HCT116 (cell line): Measurements from ENCODE around the gene PLG. TPM values are rescaled to one million over a fixed set of nuclear protein-coding genes. Genes with fewer than 3 reads are reported as not detected.

ENCODE experiments used
- ATAC-seq: fragments of 200-7000 bp; cut with Tn5 transposase; 2 replicates; pipeline ENCODE4 v1.9.1; 2020; ENCODE audit warnings: mild to moderate bottlenecking, moderate library complexity
- BruUV-seq: library from RNA; stranded (reverse); fragments of 400-500 nt; replicated peaks from 2 replicates; lab custom pipeline; 2021; lab: Mats Ljungman, UMichigan
- CTCF ChIA-PET: fragments of 300-600 bp; sonication (Branson Sonifier 250); formaldehyde crosslinking; loops from one replicate; lab custom pipeline; 2021; ENCODE audit warnings: antibody characterized with exemption; lab: Charles Lee
- POLR2A ChIA-PET: fragments of 300-600, 350-600 bp; sonication (Branson Sonifier 250); formaldehyde crosslinking; loops from one replicate; lab custom pipeline; 2021; ENCODE audit warnings: antibody characterized with exemption; lab: Charles Lee
- RAD21 ChIA-PET, 2 experiments: fragments of 300-600 bp; sonication (Branson Sonifier 250); formaldehyde crosslinking; loops; one replicate each; lab custom pipeline; 2023; ENCODE audit warnings: low total read pairs in 2 of 2; ENCODE audit not compliant: uncharacterized antibody in 2 of 2, unreplicated experiment in 2 of 2, low non-redundant PET in 1 of 2; lab: Charles Lee
- DNase-seq: peaks from one replicate; pipeline ENCODE4 v3.0.0-alpha.2; 2010; ENCODE audit warnings: low read depth, low spot score
- H2AFZ ChIP-seq: fragments of 200-600 bp; shearing (Covaris generic), sonication (generic); 2 replicates; pipeline ENCODE4 v1.6.1; 2017; ENCODE audit warnings: low read depth, mixed run types, mixed read lengths, antibody characterized with exemption, low read length; ENCODE audit not compliant: poor library complexity, severe bottlenecking
- H3K27ac ChIP-seq: 2 replicates; pipeline ENCODE4 v1.5.1; 2012; ENCODE audit warnings: low read depth, low read length
- H3K27me3 ChIP-seq: fragments of 200-600 bp; sonication (generic); 2 replicates; pipeline ENCODE4 v1.6.1; 2016; ENCODE audit warnings: mixed run types, low read length, mixed read lengths; ENCODE audit not compliant: insufficient read depth
- H3K36me3 ChIP-seq, 2 experiments: fragments of 200-500 bp in 1 of 2; fragments of 200-600 bp in 1 of 2; sonication (Bioruptor generic) in 1 of 2; sonication (generic) in 1 of 2; 2 replicates each; pipeline versions ENCODE4 v1.5.1 to v1.6.1; 2014 to 2016; ENCODE audit warnings: low read length in 2 of 2, inconsistent platforms in 1 of 2, mixed read lengths in 1 of 2, mixed run types in 1 of 2; ENCODE audit not compliant: insufficient read depth in 2 of 2, control insufficient read depth in 1 of 2
- H3K4me1 ChIP-seq, 2 experiments: fragments of 200-600 bp in 1 of 2; sonication (generic) in 1 of 2; 2 replicates each; pipeline versions ENCODE4 v1.5.1 to v1.6.1; 2012 to 2017; ENCODE audit warnings: low read length in 2 of 2, inconsistent platforms in 1 of 2, mild to moderate bottlenecking in 1 of 2, mixed read lengths in 1 of 2, mixed run types in 1 of 2, moderate library complexity in 1 of 2; ENCODE audit not compliant: insufficient read depth in 2 of 2, control insufficient read depth in 1 of 2
- H3K4me2 ChIP-seq: fragments of 200-600 bp; sonication (generic); 2 replicates; pipeline ENCODE4 v1.6.1; 2017; ENCODE audit warnings: mixed run types, low read length, mixed read lengths
- H3K4me3 ChIP-seq, 2 experiments: fragments of 200-600 bp in 1 of 2; sonication (generic) in 1 of 2; replicated peaks in 1 of 2; 2 replicates each; pipeline ENCODE4 v1.5.1; 2011 to 2016; ENCODE audit warnings: low read length in 2 of 2, control low read depth in 1 of 2, low read depth in 1 of 2, mild to moderate bottlenecking in 1 of 2, mixed read lengths in 1 of 2, mixed run types in 1 of 2
- H3K79me2 ChIP-seq: fragments of 200-600 bp; sonication (generic); 2 replicates; pipeline ENCODE4 v1.6.1; 2017; ENCODE audit warnings: mild to moderate bottlenecking, mixed run types, low read length, moderate library complexity, mixed read lengths; ENCODE audit not compliant: insufficient read depth
- H3K9ac ChIP-seq: fragments of 200-600 bp; sonication (generic); 2 replicates; pipeline ENCODE4 v1.6.1; 2016; ENCODE audit warnings: low read length, mixed read lengths
- H3K9me2 ChIP-seq: fragments of 200-600 bp; sonication (generic), shearing (Covaris generic); 2 replicates; pipeline ENCODE4 v1.6.1; 2017; ENCODE audit warnings: mixed run types, mild to moderate bottlenecking, moderate library complexity; ENCODE audit not compliant: insufficient read depth
- H3K9me3 ChIP-seq, 2 experiments: fragments of 200-500 bp in 1 of 2; fragments of 200-600 bp in 1 of 2; sonication (Bioruptor generic) in 1 of 2; sonication (generic) in 1 of 2; 2 replicates each; pipeline ENCODE4 v1.6.1; 2014 to 2017; ENCODE audit warnings: low read length in 2 of 2, mixed read lengths in 2 of 2, inconsistent platforms in 1 of 2, low read depth in 1 of 2, mild to moderate bottlenecking in 1 of 2, mixed run types in 1 of 2, moderate library complexity in 1 of 2; ENCODE audit not compliant: control insufficient read depth in 1 of 2, insufficient read depth in 1 of 2
- H4K20me1 ChIP-seq: fragments of 200-600 bp; sonication (generic), shearing (Covaris generic); 2 replicates; pipeline ENCODE4 v1.6.1; 2017; ENCODE audit warnings: mixed run types, mild to moderate bottlenecking, moderate library complexity; ENCODE audit not compliant: insufficient read depth
- CBX3 ChIP-seq: IDR thresholded peaks from 2 replicates; pipeline ENCODE4 v1.6.1; 2012; ENCODE audit warnings: low read depth
- CTCF ChIP-seq, 3 experiments: fragments of 200-600 bp in 1 of 3; sonication (generic) in 1 of 3; IDR thresholded peaks in 2 of 3; conservative IDR thresholded peaks in 1 of 3; 2 replicates each; pipeline ENCODE4 v1.5.1; 2012 to 2017; ENCODE audit warnings: low read depth in 2 of 3, low read length in 2 of 3, antibody characterized with exemption in 1 of 3, borderline replicate concordance in 1 of 3, control low read depth in 1 of 3, mild to moderate bottlenecking in 1 of 3, mixed read lengths in 1 of 3, mixed run types in 1 of 3, moderate library complexity in 1 of 3; ENCODE audit not compliant: insufficient read depth in 1 of 3
- EGR1 ChIP-seq: IDR thresholded peaks from 2 replicates; pipeline ENCODE4 v1.6.1; 2012; ENCODE audit warnings: low read depth
- ELF1 ChIP-seq: IDR thresholded peaks from 2 replicates; pipeline ENCODE4 v1.6.1; 2012; ENCODE audit warnings: low read depth, borderline replicate concordance
- EZH2 ChIP-seq: fragments of 200-600 bp; sonication (generic); IDR thresholded peaks from 2 replicates; pipeline ENCODE4 v1.6.1; 2017; ENCODE audit warnings: antibody characterized with exemption, mixed run types
- FOSL1 ChIP-seq: IDR thresholded peaks from 2 replicates; pipeline ENCODE4 v1.6.1; 2012; ENCODE audit warnings: low read depth
- POLR2A ChIP-seq: IDR thresholded peaks from 2 replicates; pipeline ENCODE4 v1.7.0; 2011; ENCODE audit warnings: borderline replicate concordance; ENCODE audit not compliant: insufficient read depth, insufficient read length; ENCODE audit errors: extremely low read depth
- POLR2AphosphoS5 ChIP-seq: IDR thresholded peaks from 2 replicates; pipeline ENCODE4 v1.6.1; 2011; ENCODE audit warnings: mild to moderate bottlenecking, low read depth, low read length, moderate library complexity
- SIN3A ChIP-seq: IDR thresholded peaks from 2 replicates; pipeline ENCODE4 v1.6.1; 2012; ENCODE audit warnings: low read depth
- SRF ChIP-seq: IDR thresholded peaks from 2 replicates; pipeline ENCODE4 v1.6.1; 2012; ENCODE audit warnings: low read depth
- ZFX ChIP-seq: fragments of 450-650 bp; IDR thresholded peaks from 2 replicates; pipeline ENCODE4 v1.6.1; 2017
- intact Hi-C: fragments of 100-400 bp; cut with micrococcal nuclease; formaldehyde crosslinking; loops from 2 replicates; pipeline ENCODE4 v1.10.0; 2022
- total RNA-seq: library from RNA; stranded (reverse); gene quantifications from one replicate; pipeline ENCODE4 v1.2.1, GENCODE V29; 2021; ENCODE audit not compliant: unreplicated experiment
- TF ChIP-seq, protein P1 (sequence below): IDR thresholded peaks from 2 replicates; pipeline ENCODE4 v1.6.1; 2012; ENCODE audit warnings: low read depth
- TF ChIP-seq, protein P2 (sequence below): IDR thresholded peaks from 2 replicates; pipeline ENCODE4 v1.6.1; 2011; ENCODE audit warnings: mild to moderate bottlenecking, low read length, moderate library complexity; ENCODE audit not compliant: insufficient replicate concordance; ENCODE audit errors: extremely low read depth
- TF ChIP-seq, protein P3 (sequence below): IDR thresholded peaks from 2 replicates; pipeline ENCODE4 v1.6.1; 2012

Gene PLG
- total RNA-seq, 1 experiment from 2014 or later: 0.69 TPM

- no peak overlapping the region for H3K4me3 ChIP-seq
- no peaks in the 10 kb centered on the region for H3K79me2 ChIP-seq
- H2AFZ ChIP-seq: no peak overlapping the region
- ChIA-PET POLR2A (no interaction called here), CTCF (no interaction called here), RAD21 (no interaction called here)
- H3K9me3 ChIP-seq: no peaks in the 10 kb centered on the region
- no peak for ATAC-seq
- DNase-seq: no peak
- no peaks in the 10 kb centered on the region for H3K4me1 ChIP-seq
- no peak for TF ChIP-seq ZFX
- TF ChIP-seq SIN3A: no peak
- no peak for TF ChIP-seq POLR2AphosphoS5
- TF ChIP-seq CTCF (IDR thresholded peaks at IDR 0.05 in 2 of 3, conservative IDR thresholded peaks at IDR 0.05 in 1 of 3; ENCODE audit: borderline replicate concordance in 1 of 3, insufficient read depth in 1 of 3, low read depth in 2 of 3, low read length in 2 of 3): no peak
- TF ChIP-seq CBX3: no peak
- TF ChIP-seq, protein P1, sequence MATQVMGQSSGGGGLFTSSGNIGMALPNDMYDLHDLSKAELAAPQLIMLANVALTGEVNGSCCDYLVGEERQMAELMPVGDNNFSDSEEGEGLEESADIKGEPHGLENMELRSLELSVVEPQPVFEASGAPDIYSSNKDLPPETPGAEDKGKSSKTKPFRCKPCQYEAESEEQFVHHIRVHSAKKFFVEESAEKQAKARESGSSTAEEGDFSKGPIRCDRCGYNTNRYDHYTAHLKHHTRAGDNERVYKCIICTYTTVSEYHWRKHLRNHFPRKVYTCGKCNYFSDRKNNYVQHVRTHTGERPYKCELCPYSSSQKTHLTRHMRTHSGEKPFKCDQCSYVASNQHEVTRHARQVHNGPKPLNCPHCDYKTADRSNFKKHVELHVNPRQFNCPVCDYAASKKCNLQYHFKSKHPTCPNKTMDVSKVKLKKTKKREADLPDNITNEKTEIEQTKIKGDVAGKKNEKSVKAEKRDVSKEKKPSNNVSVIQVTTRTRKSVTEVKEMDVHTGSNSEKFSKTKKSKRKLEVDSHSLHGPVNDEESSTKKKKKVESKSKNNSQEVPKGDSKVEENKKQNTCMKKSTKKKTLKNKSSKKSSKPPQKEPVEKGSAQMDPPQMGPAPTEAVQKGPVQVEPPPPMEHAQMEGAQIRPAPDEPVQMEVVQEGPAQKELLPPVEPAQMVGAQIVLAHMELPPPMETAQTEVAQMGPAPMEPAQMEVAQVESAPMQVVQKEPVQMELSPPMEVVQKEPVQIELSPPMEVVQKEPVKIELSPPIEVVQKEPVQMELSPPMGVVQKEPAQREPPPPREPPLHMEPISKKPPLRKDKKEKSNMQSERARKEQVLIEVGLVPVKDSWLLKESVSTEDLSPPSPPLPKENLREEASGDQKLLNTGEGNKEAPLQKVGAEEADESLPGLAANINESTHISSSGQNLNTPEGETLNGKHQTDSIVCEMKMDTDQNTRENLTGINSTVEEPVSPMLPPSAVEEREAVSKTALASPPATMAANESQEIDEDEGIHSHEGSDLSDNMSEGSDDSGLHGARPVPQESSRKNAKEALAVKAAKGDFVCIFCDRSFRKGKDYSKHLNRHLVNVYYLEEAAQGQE: no peak
- no peak for TF ChIP-seq EGR1
- TF ChIP-seq, protein P2, sequence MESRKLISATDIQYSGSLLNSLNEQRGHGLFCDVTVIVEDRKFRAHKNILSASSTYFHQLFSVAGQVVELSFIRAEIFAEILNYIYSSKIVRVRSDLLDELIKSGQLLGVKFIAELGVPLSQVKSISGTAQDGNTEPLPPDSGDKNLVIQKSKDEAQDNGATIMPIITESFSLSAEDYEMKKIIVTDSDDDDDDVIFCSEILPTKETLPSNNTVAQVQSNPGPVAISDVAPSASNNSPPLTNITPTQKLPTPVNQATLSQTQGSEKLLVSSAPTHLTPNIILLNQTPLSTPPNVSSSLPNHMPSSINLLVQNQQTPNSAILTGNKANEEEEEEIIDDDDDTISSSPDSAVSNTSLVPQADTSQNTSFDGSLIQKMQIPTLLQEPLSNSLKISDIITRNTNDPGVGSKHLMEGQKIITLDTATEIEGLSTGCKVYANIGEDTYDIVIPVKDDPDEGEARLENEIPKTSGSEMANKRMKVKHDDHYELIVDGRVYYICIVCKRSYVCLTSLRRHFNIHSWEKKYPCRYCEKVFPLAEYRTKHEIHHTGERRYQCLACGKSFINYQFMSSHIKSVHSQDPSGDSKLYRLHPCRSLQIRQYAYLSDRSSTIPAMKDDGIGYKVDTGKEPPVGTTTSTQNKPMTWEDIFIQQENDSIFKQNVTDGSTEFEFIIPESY: no peak
- no peak for TF ChIP-seq FOSL1
- no peak for TF ChIP-seq ELF1
- no peak for TF ChIP-seq POLR2A
- no peak for TF ChIP-seq SRF
- TF ChIP-seq EZH2: no peak
- TF ChIP-seq, protein P3, sequence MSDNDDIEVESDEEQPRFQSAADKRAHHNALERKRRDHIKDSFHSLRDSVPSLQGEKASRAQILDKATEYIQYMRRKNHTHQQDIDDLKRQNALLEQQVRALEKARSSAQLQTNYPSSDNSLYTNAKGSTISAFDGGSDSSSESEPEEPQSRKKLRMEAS: no peak
- no peaks in the 10 kb centered on the region for H3K27me3 ChIP-seq
- BruUV-seq: no TSS peak
- intact Hi-C loops: no loop called here
- H4K20me1 ChIP-seq: no peaks in the 10 kb centered on the region
- no peak overlapping the region for H3K9ac ChIP-seq
- no peak overlapping the region for H3K27ac ChIP-seq
- no peaks in the 10 kb centered on the region for H3K36me3 ChIP-seq
- no peaks in the 10 kb centered on the region for H3K9me2 ChIP-seq
- no peak overlapping the region for H3K4me2 ChIP-seq
These were observed 65.6 kb downstream of the PLG start for GRCh38 chr6:160767647-160768019.
